Endothelial cell of umbilical vein (primary cell): ENCODE data around the gene RGS19. TPM values are rescaled to one million over a fixed set of nuclear protein-coding genes. Genes with fewer than 3 reads are reported as not detected.

ENCODE experiments used
- BruUV-seq: library from RNA; stranded (reverse); fragments of 400-500 nt; replicated peaks from 2 replicates; lab custom pipeline; 2021; lab: Mats Ljungman, UMichigan
- CTCF ChIA-PET: fragments of 300-600, 350-600 bp; sonication (Branson Sonifier 250); formaldehyde crosslinking; loops from one replicate; lab custom pipeline; 2021; ENCODE audit warnings: antibody characterized with exemption, inconsistent platforms; lab: Charles Lee
- POLR2A ChIA-PET: fragments of 300-600, 350-600 bp; sonication (Branson Sonifier 250); formaldehyde crosslinking; loops from one replicate; lab custom pipeline; 2021; ENCODE audit warnings: antibody characterized with exemption, inconsistent platforms; lab: Charles Lee
- DNase-seq: peaks from one replicate; pipeline ENCODE4 v3.0.0-alpha.2; 2011; ENCODE audit warnings: low read depth, low spot score
- FAIRE-seq: peaks from 2 replicates; lab custom pipeline; 2011; peaks lifted over from hg19 to GRCh38; lab: Jason Lieb, UNC
- H2AFZ ChIP-seq: 2 replicates; pipeline ENCODE4 v1.6.0; 2012; ENCODE audit warnings: low read depth, low read length, control low read depth, inconsistent platforms
- H3K27ac ChIP-seq: 2 replicates; pipeline ENCODE4 v1.5.1; 2011; ENCODE audit warnings: low read depth, mild to moderate bottlenecking, control low read depth, low read length, moderate library complexity; ENCODE audit not compliant: insufficient read depth
- H3K27me3 ChIP-seq, 2 experiments: 2 replicates each; pipeline versions ENCODE4 v1.6.0 to v1.6.1; 2011; ENCODE audit warnings: low read length in 2 of 2, mixed read lengths in 1 of 2; ENCODE audit not compliant: control insufficient read depth in 2 of 2, insufficient read depth in 2 of 2
- H3K36me3 ChIP-seq, 2 experiments: 2 replicates in 1 of 2; 3 replicates in 1 of 2; pipeline ENCODE4 v1.5.1; 2011; ENCODE audit warnings: low read length in 2 of 2, mild to moderate bottlenecking in 1 of 2, moderate library complexity in 1 of 2; ENCODE audit not compliant: control insufficient read depth in 2 of 2, insufficient read depth in 2 of 2; ENCODE audit errors: extremely low read depth in 1 of 2
- H3K4me1 ChIP-seq: 3 replicates; pipeline ENCODE4 v1.5.1; 2011; ENCODE audit warnings: mild to moderate bottlenecking, low read length; ENCODE audit not compliant: control insufficient read depth, insufficient read depth; ENCODE audit errors: extremely low read depth
- H3K4me2 ChIP-seq: 2 replicates; pipeline ENCODE4 v1.6.1; 2011; ENCODE audit warnings: low read length, control low read depth, mixed read lengths; ENCODE audit not compliant: insufficient read depth
- H3K4me3 ChIP-seq, 3 experiments: fragments of 200-600 bp in 1 of 3; sonication (generic), shearing (Covaris generic) in 1 of 3; replicated peaks in 1 of 3; 2 replicates each; pipeline ENCODE4 v1.5.1; 2011 to 2016; ENCODE audit warnings: control low read depth in 3 of 3, low read length in 3 of 3, mild to moderate bottlenecking in 2 of 3, inconsistent platforms in 1 of 3, low read depth in 1 of 3, moderate library complexity in 1 of 3; ENCODE audit not compliant: insufficient read depth in 1 of 3
- H3K79me2 ChIP-seq: 2 replicates; pipeline ENCODE4 v1.6.0; 2012; ENCODE audit warnings: low read length, inconsistent platforms; ENCODE audit not compliant: control insufficient read depth, insufficient read depth
- H3K9ac ChIP-seq: replicated peaks from 2 replicates; pipeline ENCODE3; 2011; ENCODE audit warnings: low read length, control low read depth; ENCODE audit not compliant: insufficient read depth; ENCODE audit errors: extremely low read depth
- H3K9me1 ChIP-seq: replicated peaks from 3 replicates; pipeline ENCODE4 v1.6.0; 2011; ENCODE audit warnings: mild to moderate bottlenecking, low read length; ENCODE audit not compliant: control insufficient read depth, insufficient read depth; ENCODE audit errors: extremely low read depth
- H3K9me3 ChIP-seq: replicated peaks from 2 replicates; pipeline ENCODE4 v1.5.1; 2012; ENCODE audit warnings: low read length, inconsistent platforms; ENCODE audit not compliant: control insufficient read depth, insufficient read depth
- H4K20me1 ChIP-seq: replicated peaks from 2 replicates; pipeline ENCODE3; 2011; ENCODE audit warnings: mild to moderate bottlenecking, low read length; ENCODE audit not compliant: control insufficient read depth, insufficient read depth; ENCODE audit errors: extremely low read depth
- FOS ChIP-seq: IDR thresholded peaks from 2 replicates; pipeline ENCODE4 v1.6.1; 2011; ENCODE audit warnings: mild to moderate bottlenecking, low read length, moderate library complexity, borderline replicate concordance; ENCODE audit not compliant: insufficient read depth
- POLR2AphosphoS5 ChIP-seq: IDR thresholded peaks from 2 replicates; pipeline ENCODE4 v1.6.1; 2012; ENCODE audit warnings: low read depth, mild to moderate bottlenecking, control low read depth, low read length, moderate library complexity; ENCODE audit not compliant: insufficient read depth
- dilution Hi-C: fragments of 300-500 bp; cut with MboI; formaldehyde crosslinking; loops from one replicate; pipeline ENCODE4 v1.15.0; 2019; ENCODE audit warnings: low sequenced_read_pairs; ENCODE audit not compliant: extremely low pct_ligation_motif_present
- intact Hi-C: fragments of 100-400 bp; cut with micrococcal nuclease; formaldehyde crosslinking; loops from one replicate; pipeline ENCODE4 v1.10.0; 2022
- polyA plus RNA-seq, 4 experiments: library from polyadenylated mRNA; depleted of rRNA in 3 of 4; stranded (reverse) in 3 of 4; unstranded in 1 of 4; fragments of >200 nt; gene quantifications; 2 replicates each; pipeline versions ENCODE4 v1.2.1 to v1.2.3, GENCODE V29; 2011 to 2012; ENCODE audit warnings: missing spikeins in 1 of 4
- total RNA-seq: library from RNA; stranded (reverse); gene quantifications from 2 replicates; pipeline ENCODE4 v1.2.3, GENCODE V29; 2021
- TF ChIP-seq, protein P1 (sequence below), 2 donors: IDR thresholded peaks; 1 replicate in 1 of 2; 2 replicates in 1 of 2; pipeline ENCODE4 v1.5.1; 2011; ENCODE audit warnings: low read length in 2 of 2, mild to moderate bottlenecking in 2 of 2, moderate library complexity in 2 of 2, control low read depth in 1 of 2, inconsistent platforms in 1 of 2, low read depth in 1 of 2; ENCODE audit not compliant: insufficient read depth in 1 of 2; ENCODE audit errors: extremely low read depth in 1 of 2

The RGS19 gene
- total and polyA plus RNA-seq, 2 donors (not counting 3 experiments of a cell fraction or from before 2014, with no cell fraction given) = 27.8 to 33.7 TPM

DNA sequence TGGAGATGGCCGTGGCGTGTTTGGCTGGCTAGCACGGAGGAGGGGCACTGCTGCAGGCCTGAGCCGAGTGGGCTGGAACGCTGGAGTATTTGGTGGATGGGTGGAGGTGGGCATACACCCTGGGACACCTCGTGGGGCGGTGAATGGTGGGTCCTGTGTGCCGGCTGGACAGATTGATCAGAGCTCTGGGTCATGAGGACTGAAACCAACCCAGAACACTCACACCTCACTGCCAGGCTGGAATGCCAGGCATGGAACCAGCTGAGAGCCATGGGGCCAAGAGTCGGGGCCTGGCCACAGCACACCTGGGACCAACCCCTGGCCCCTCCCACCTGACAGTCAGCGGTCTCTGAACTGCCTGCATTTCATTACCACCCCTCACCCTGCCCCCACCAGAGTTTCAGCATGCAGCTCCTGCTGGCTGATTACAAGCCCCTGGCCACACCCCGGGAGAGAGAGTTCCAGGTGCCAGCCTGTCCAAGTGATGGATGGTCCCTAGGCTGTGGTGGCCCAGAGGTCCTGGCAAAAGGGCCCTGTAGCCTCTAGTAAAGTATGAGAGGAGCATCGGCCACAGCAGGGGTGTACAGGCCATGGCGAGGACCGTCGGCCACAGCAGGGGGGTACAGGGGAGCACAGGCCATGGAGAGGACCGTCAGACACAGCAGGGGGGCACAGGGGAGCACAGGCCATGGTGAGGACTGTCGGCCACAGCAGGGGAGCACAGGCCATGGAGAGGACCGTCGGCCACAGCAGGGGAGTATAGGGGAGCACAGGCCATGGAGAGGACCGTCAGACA is 24.8 kb upstream of the RGS19 start:
- Histone ChIP-seq H3K36me3 (no peaks in the 10 kb centered on the region), H4K20me1 (no peaks in the 10 kb centered on the region), H3K27ac (no peak overlapping the region), H3K79me2 (no peaks in the 10 kb centered on the region), H3K9me1 (no peaks in the 10 kb centered on the region), H2AFZ (no peak overlapping the region), H3K4me3 (no peak overlapping the region), H3K4me2 (no peak overlapping the region), H3K27me3 (peaks cover 19 to 22% of the 10 kb centered on the region in 2 experiments), H3K9me3 (no peaks in the 10 kb centered on the region), H3K4me1 (no peaks in the 10 kb centered on the region), H3K9ac (no peak overlapping the region)
- TF ChIP-seq FOS = no peak
- no peak for TF ChIP-seq POLR2AphosphoS5
- TF ChIP-seq, protein P1, sequence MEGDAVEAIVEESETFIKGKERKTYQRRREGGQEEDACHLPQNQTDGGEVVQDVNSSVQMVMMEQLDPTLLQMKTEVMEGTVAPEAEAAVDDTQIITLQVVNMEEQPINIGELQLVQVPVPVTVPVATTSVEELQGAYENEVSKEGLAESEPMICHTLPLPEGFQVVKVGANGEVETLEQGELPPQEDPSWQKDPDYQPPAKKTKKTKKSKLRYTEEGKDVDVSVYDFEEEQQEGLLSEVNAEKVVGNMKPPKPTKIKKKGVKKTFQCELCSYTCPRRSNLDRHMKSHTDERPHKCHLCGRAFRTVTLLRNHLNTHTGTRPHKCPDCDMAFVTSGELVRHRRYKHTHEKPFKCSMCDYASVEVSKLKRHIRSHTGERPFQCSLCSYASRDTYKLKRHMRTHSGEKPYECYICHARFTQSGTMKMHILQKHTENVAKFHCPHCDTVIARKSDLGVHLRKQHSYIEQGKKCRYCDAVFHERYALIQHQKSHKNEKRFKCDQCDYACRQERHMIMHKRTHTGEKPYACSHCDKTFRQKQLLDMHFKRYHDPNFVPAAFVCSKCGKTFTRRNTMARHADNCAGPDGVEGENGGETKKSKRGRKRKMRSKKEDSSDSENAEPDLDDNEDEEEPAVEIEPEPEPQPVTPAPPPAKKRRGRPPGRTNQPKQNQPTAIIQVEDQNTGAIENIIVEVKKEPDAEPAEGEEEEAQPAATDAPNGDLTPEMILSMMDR (IDR thresholded peaks at IDR 0.05; ENCODE audit: extremely low read depth in 1 of 2, insufficient read depth in 1 of 2, low read depth in 1 of 2, low read length in 2 of 2) = no peak
- FAIRE-seq (no peak), DNase-seq (no peak)
- POLR2A ChIA-PET = no interaction called here
- CTCF ChIA-PET = no interaction called here
- intact Hi-C loops (no loop called here), dilution Hi-C loops (no loop called here)
- no TSS peak for BruUV-seq
